ENCODE measurements around the gene NEFH. TPM values are rescaled to one million over a fixed set of nuclear protein-coding genes. Genes with fewer than 3 reads are reported as not detected.

The NEFH gene
- total and polyA plus RNA-seq, 4 experiments from 2014 or later = 0.47 to 1.1 (median 0.61) TPM; not detected in 1

DNA sequence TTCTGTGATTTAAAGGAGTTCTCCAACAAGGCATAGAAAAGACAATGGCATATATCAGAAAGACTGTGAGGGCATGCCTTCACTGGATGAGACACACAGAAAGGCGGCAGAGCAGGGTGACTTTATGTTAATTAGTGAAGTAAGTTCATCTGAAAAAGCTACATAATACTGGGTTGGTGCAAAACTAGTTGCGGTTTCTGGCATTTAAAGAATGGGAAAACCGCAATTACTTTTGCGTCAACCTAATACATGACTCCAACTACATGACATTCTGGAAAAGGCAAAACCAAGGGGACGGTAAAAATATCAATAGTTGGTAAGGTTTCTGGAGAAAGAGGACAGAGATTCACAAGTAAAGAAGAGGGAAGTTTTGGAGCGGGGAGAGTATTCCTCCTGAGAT lies 36.6 kb upstream of the NEFH start:
- Histone ChIP-seq H3K4me1 (ENCODE audit: insufficient read depth, low read length) (no peaks in the 10 kb centered on the region), H3K27me3 (ENCODE audit: insufficient read depth, low read length) (no peaks in the 10 kb centered on the region), H3K9me3 (ENCODE audit: control insufficient read depth in 1 of 2, low read length in 2 of 2) (no peaks in the 10 kb centered on the region), H3K4me3 (ENCODE audit: low read length in 2 of 2) (no peak overlapping the region), H3K27ac (ENCODE audit: low read depth, low read length) (no peak overlapping the region), H3K36me3 (ENCODE audit: insufficient read depth, low read length) (no peaks in the 10 kb centered on the region)
- Mint-ChIP-seq H3K27me3 (peaks cover 4% of the 10 kb centered on the region in 2 donors), H3K27ac (no peak overlapping the region), H3K4me1 (no peaks in the 10 kb centered on the region), H3K36me3 (peaks cover 0 to 3% of the 10 kb centered on the region in 2 donors), H3K9me3 (peaks cover 0 to 2% (median 0%) of the 10 kb centered on the region in 8 donors), H3K4me3 (no peak overlapping the region)
- DNase-seq = no peak
- ChIA-PET CTCF (ENCODE audit: partially characterized antibody) (no interaction called here), POLR2A (ENCODE audit: partially characterized antibody) (no interaction called here)
- intact Hi-C loops (cut with micrococcal nuclease) = no loop called here

DNA sequence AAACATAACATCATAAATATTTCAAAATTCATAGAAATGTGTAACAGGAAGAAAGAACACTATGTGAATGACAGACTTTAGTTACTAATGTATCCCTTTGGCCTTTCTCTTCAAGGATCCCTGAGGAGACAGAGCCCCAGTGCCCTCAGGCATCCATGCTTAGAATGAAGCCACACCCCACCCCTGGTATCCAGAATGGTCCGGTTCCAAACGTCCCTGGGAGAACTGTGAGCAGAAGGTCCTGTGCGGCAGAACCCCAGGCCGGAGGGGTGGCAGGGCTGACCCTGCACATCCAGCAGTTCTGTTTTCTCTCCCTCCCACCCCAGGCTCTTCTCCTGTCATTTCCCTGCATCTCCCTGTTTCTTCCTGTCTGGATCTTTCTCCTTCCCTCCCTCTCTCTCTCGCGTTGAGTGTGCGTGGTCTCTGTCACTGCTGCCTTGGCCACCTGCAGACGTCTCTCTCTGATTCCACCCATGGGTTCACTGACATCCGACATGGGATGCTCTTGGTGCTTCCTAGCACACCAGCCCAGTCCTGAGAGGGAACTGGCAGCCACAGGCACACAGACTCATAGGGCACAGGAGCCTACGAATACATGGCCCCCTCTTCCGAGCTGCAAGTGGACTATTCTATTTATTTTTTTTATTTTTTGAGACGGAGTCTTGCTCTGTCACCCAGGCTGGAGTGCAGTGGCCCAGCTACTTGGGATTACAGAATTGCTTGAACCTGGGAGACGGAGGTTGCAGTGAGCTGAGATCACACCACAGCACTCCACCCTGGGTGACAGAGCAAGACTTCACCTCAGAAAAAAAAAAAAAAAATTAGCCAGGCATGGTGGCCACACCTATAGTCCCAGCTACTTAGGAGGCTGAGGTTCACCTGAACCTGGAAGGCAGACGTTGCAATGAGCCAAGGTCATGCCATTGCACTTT lies 35.9 kb upstream of the NEFH start:
- Mint-ChIP-seq H3K27ac (no peak overlapping the region), H3K4me3 (no peak overlapping the region), H3K4me1 (no peaks in the 10 kb centered on the region), H3K27me3 (peaks cover 4% of the 10 kb centered on the region in 2 donors), H3K36me3 (peaks cover 0 to 3% of the 10 kb centered on the region in 2 donors), H3K9me3 (peaks cover 0 to 3% (median 0%) of the 10 kb centered on the region in 8 donors)
- Histone ChIP-seq H3K27me3 (ENCODE audit: insufficient read depth, low read length) (no peaks in the 10 kb centered on the region), H3K27ac (ENCODE audit: low read depth, low read length) (no peak overlapping the region), H3K9me3 (ENCODE audit: control insufficient read depth in 1 of 2, low read length in 2 of 2) (no peaks in the 10 kb centered on the region), H3K4me1 (ENCODE audit: insufficient read depth, low read length) (no peaks in the 10 kb centered on the region), H3K36me3 (ENCODE audit: insufficient read depth, low read length) (no peaks in the 10 kb centered on the region), H3K4me3 (ENCODE audit: low read length in 2 of 2) (no peak overlapping the region)
- ChIA-PET CTCF (ENCODE audit: partially characterized antibody) (no interaction called here), POLR2A (ENCODE audit: partially characterized antibody) (no interaction called here)
- no peak for DNase-seq
- intact Hi-C loops (cut with micrococcal nuclease) = no loop called here

DNA sequence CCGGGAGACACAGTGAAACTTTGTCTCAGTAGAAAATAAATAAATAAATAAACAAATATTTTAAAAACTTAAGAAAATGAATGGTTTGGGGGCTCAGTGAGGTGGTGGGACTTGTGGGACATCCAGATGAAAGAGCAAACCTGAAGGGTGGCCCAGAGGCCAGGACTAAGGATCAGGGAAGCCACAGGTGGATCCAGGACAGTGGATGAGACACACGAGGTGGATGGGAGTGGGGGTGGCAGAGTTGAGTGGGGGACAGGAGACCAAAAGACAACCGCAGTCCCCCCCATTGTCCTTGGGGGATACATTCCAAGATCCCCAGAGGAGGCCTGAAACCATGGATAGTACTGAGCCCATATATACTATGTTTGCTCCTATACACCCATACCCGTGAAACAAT lies 34.5 kb upstream of the NEFH start:
- H3K27ac Mint-ChIP-seq = no peak overlapping the region

DNA sequence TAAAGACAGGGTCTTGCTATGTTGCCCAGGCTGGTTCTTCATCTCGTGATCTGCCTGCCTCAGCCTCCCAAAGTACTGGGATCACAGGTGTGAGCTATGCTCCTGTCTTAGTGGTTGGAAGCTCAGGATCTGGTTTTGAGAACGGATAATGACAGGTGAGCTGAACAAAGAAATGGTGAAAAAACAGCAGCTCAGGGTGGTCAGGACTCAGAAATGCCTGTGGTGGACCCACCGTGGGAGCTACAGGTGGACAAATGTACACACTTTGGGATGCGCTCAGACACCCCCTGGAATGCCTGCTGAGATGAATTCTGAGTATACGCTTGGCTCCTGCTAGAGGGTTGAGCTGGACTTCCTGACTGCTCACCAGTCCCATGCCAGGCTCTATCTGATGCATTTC lies 32.1 kb upstream of the NEFH start:
- Histone ChIP-seq H3K4me3 (ENCODE audit: low read length in 2 of 2) (no peak overlapping the region), H3K9me3 (ENCODE audit: control insufficient read depth in 1 of 2, low read length in 2 of 2) (no peaks in the 10 kb centered on the region), H3K36me3 (ENCODE audit: insufficient read depth, low read length) (no peaks in the 10 kb centered on the region), H3K27me3 (ENCODE audit: insufficient read depth, low read length) (no peaks in the 10 kb centered on the region), H3K4me1 (ENCODE audit: insufficient read depth, low read length) (no peaks in the 10 kb centered on the region), H3K27ac (ENCODE audit: low read depth, low read length) (no peak overlapping the region)
- intact Hi-C loops (cut with micrococcal nuclease) = no loop called here
- Mint-ChIP-seq H3K4me1 (no peaks in the 10 kb centered on the region), H3K36me3 (no peaks in the 10 kb centered on the region), H3K27me3 (peaks cover 2 to 4% of the 10 kb centered on the region in 2 donors), H3K4me3 (no peak overlapping the region), H3K27ac (no peak overlapping the region), H3K9me3 (peaks cover 0 to 4% (median 0%) of the 10 kb centered on the region in 8 donors)
- DNase-seq = no peak
- ChIA-PET CTCF (ENCODE audit: partially characterized antibody) (interaction anchor here (1.1 kb wide), 1 partner anchor 24 kb away, joined by 3 read pairs; no protein-coding TSS in a partner anchor), POLR2A (ENCODE audit: partially characterized antibody) (no interaction called here)

More for the DNA sequence above, 34.5 kb upstream of the NEFH start:
- intact Hi-C loops (cut with micrococcal nuclease) = no loop called here
- Histone ChIP-seq H3K4me1 (ENCODE audit: insufficient read depth, low read length) (no peaks in the 10 kb centered on the region), H3K27ac (ENCODE audit: low read depth, low read length) (no peak overlapping the region), H3K9me3 (ENCODE audit: control insufficient read depth in 1 of 2, low read length in 2 of 2) (no peaks in the 10 kb centered on the region), H3K4me3 (ENCODE audit: low read length in 2 of 2) (no peak overlapping the region), H3K27me3 (ENCODE audit: insufficient read depth, low read length) (no peaks in the 10 kb centered on the region), H3K36me3 (ENCODE audit: insufficient read depth, low read length) (no peaks in the 10 kb centered on the region)
- peaks cover 0 to 3% (median 0%) of the 10 kb centered on the region in 8 donors for H3K9me3 Mint-ChIP-seq
- H3K4me3 Mint-ChIP-seq = no peak overlapping the region
- POLR2A ChIA-PET (ENCODE audit: partially characterized antibody) = no interaction called here
- H3K4me1 Mint-ChIP-seq = no peaks in the 10 kb centered on the region
- H3K27me3 Mint-ChIP-seq = peaks cover 2 to 4% of the 10 kb centered on the region in 2 donors
- DNase-seq = no peak
- CTCF ChIA-PET (ENCODE audit: partially characterized antibody) = no interaction called here
- H3K36me3 Mint-ChIP-seq = peaks cover 0 to 3% of the 10 kb centered on the region in 2 donors

DNA sequence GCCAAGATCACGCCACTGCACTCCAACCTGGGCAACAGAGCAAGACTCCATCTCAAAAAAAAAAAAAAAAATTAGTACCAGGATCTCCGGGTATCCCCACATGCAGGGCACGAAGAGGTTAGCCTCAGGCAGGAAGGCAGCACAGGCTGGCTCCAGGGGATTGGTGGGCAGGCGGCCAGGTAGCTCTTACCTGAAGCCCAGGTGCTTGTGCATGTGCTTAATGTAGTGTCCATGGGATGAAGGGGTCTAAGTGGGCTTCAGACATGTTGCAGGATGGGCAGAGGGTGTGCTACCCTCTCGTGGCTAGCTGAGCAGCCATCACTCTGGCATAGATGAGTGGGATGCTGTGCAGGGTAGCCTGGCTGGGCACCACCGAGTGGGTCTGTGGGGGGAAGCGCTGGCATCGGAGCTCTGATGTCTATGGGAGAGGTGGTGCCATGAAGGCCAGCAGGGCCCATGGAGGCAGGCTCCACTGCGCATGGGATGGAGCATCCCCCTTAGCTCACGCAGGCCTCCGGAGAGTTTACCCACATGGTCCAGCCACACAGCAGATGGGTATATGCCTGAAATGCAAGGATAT lies 30.6 kb upstream of the NEFH start:
- Mint-ChIP-seq H3K27ac (no peak overlapping the region), H3K36me3 (no peaks in the 10 kb centered on the region), H3K27me3 (peaks cover 0 to 1% of the 10 kb centered on the region in 2 donors), H3K9me3 (peaks cover 0 to 4% (median 0%) of the 10 kb centered on the region in 8 donors), H3K4me1 (no peaks in the 10 kb centered on the region), H3K4me3 (no peak overlapping the region)
- Histone ChIP-seq H3K4me1 (ENCODE audit: insufficient read depth, low read length) (no peaks in the 10 kb centered on the region), H3K4me3 (ENCODE audit: low read length in 2 of 2) (no peak overlapping the region), H3K27ac (ENCODE audit: low read depth, low read length) (no peak overlapping the region), H3K36me3 (ENCODE audit: insufficient read depth, low read length) (no peaks in the 10 kb centered on the region), H3K9me3 (ENCODE audit: control insufficient read depth in 1 of 2, low read length in 2 of 2) (no peaks in the 10 kb centered on the region), H3K27me3 (ENCODE audit: insufficient read depth, low read length) (no peaks in the 10 kb centered on the region)
- intact Hi-C loops (cut with micrococcal nuclease) = no loop called here
- ChIA-PET CTCF (ENCODE audit: partially characterized antibody) (interaction anchor here (1.0 kb wide), 1 partner anchor 23 kb away, joined by 3 read pairs; no protein-coding TSS in a partner anchor), POLR2A (ENCODE audit: partially characterized antibody) (no interaction called here)
- DNase-seq = no peak

DNA sequence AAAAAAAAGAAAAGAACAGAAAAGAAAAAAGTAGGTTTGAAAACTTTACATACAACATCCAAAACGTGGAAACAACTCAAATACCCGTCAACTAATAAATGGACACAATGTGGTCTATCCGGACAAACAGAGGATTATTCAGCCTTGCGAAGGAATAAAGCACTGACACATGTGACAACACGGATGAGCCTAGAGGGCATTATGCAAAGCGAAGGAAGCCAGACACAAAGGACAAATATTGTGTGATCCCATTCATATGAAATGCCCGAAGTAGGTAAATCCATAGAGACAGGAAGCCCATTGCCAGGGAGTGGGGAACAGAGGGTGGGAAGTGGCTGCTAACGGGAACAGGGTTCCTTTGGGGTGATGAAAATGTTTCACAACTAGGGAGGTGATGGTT lies 29.8 kb upstream of the NEFH start:
- no peak overlapping the region for H3K4me3 Mint-ChIP-seq
- H3K27ac ChIP-seq (ENCODE audit: low read depth, low read length) = no peak overlapping the region
- H3K27me3 Mint-ChIP-seq = peaks cover 0 to 1% of the 10 kb centered on the region in 2 donors
- H3K4me1 Mint-ChIP-seq = no peaks in the 10 kb centered on the region
- H3K4me3 ChIP-seq (ENCODE audit: low read length in 2 of 2) = no peak overlapping the region
- DNase-seq = no peak
- intact Hi-C loops (cut with micrococcal nuclease) = no loop called here
- no peaks in the 10 kb centered on the region for H3K36me3 Mint-ChIP-seq
- CTCF ChIA-PET (ENCODE audit: partially characterized antibody) = no interaction called here
- no peaks in the 10 kb centered on the region for H3K36me3 ChIP-seq (ENCODE audit: insufficient read depth, low read length)
- H3K9me3 Mint-ChIP-seq = peaks cover 0 to 4% (median 0%) of the 10 kb centered on the region in 8 donors
- H3K27me3 ChIP-seq (ENCODE audit: insufficient read depth, low read length) = no peaks in the 10 kb centered on the region
- no peaks in the 10 kb centered on the region for H3K4me1 ChIP-seq (ENCODE audit: insufficient read depth, low read length)
- POLR2A ChIA-PET (ENCODE audit: partially characterized antibody) = no interaction called here
- no peaks in the 10 kb centered on the region for H3K9me3 ChIP-seq (ENCODE audit: control insufficient read depth in 1 of 2, low read length in 2 of 2)
- no peak overlapping the region for H3K27ac Mint-ChIP-seq

DNA sequence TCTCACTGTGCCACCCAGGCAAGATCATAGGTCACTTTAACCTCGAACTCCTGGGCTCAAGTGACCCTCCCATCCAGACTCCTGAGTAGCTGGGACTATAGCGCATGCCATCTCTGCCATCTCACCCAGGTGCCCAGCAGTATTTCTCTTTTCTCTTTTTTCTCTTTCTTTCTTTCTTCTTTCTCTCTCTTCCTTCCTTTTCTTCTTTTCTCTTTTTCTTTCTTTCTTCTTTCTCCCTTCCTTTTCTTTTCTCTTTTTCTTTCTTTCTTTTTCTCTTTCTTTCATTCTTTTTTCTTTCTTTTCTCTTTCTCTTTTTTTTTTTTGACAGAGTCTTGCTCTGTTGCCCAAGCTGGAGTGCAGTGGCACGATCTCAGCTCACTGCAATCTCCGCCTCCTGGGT lies 28.2 kb upstream of the NEFH start:
- no peaks in the 10 kb centered on the region for H3K27me3 ChIP-seq (ENCODE audit: insufficient read depth, low read length)
- H3K36me3 Mint-ChIP-seq = no peaks in the 10 kb centered on the region
- no peaks in the 10 kb centered on the region for H3K9me3 ChIP-seq (ENCODE audit: control insufficient read depth in 1 of 2, low read length in 2 of 2)
- no peak overlapping the region for H3K27ac ChIP-seq (ENCODE audit: low read depth, low read length)
- no peaks in the 10 kb centered on the region for H3K4me1 Mint-ChIP-seq
- peak overlapping the region in 1 of 7 donors; percentile 75 for H3K27ac Mint-ChIP-seq
- no peaks in the 10 kb centered on the region for H3K36me3 ChIP-seq (ENCODE audit: insufficient read depth, low read length)
- CTCF ChIA-PET (ENCODE audit: partially characterized antibody) = no interaction called here
- POLR2A ChIA-PET (ENCODE audit: partially characterized antibody) = no interaction called here
- no peak overlapping the region for H3K4me3 ChIP-seq (ENCODE audit: low read length in 2 of 2)
- H3K4me3 Mint-ChIP-seq = no peak overlapping the region
- H3K4me1 ChIP-seq (ENCODE audit: insufficient read depth, low read length) = no peaks in the 10 kb centered on the region
- H3K27me3 Mint-ChIP-seq = no peaks in the 10 kb centered on the region
- DNase-seq = no peak
- intact Hi-C loops (cut with micrococcal nuclease) = no loop called here
- H3K9me3 Mint-ChIP-seq = peaks cover 0 to 4% (median 0%) of the 10 kb centered on the region in 8 donors
